Liver (tissue), 9 donors: ENCODE data around the gene WDR82. TPM values are rescaled to one million over a fixed set of nuclear protein-coding genes. Genes with fewer than 3 reads are reported as not detected.

Experiments used
- DNase-seq: peaks from one replicate; pipeline ENCODE4 v3.0.0-alpha.2; 2017; ENCODE audit warnings: low spot score
- H3K27ac ChIP-seq, 2 donors: one replicate each; pipeline ENCODE4 v1.7.0; 2013; ENCODE audit warnings: inconsistent platforms in 2 of 2, low read length in 2 of 2, control low read depth in 1 of 2, low read depth in 1 of 2, mild to moderate bottlenecking in 1 of 2
- H3K27me3 ChIP-seq, 4 donors: one replicate each; pipeline versions ENCODE4 v1.6.1 to v1.7.0; 2013; ENCODE audit warnings: low read length in 3 of 4, inconsistent platforms in 1 of 4, mild to moderate bottlenecking in 1 of 4, moderate library complexity in 1 of 4; ENCODE audit not compliant: control insufficient read depth in 4 of 4, insufficient read depth in 4 of 4
- H3K36me3 ChIP-seq, 4 donors: one replicate each; pipeline versions ENCODE4 v1.6.1 to v1.7.0; 2013; ENCODE audit warnings: low read length in 3 of 4, mild to moderate bottlenecking in 3 of 4, low read depth in 1 of 4, moderate library complexity in 1 of 4; ENCODE audit not compliant: control insufficient read depth in 4 of 4, insufficient read depth in 3 of 4
- H3K4me1 ChIP-seq, 4 donors: one replicate each; pipeline versions ENCODE4 v1.6.1 to v1.7.0; 2013; ENCODE audit warnings: low read length in 3 of 4, mild to moderate bottlenecking in 3 of 4, moderate library complexity in 1 of 4; ENCODE audit not compliant: control insufficient read depth in 4 of 4, insufficient read depth in 4 of 4
- H3K4me3 ChIP-seq, 3 donors: one replicate each; pipeline versions ENCODE4 v1.6.1 to v1.7.0; 2013; ENCODE audit warnings: low read length in 3 of 3, control low read depth in 1 of 3, low read depth in 1 of 3, mild to moderate bottlenecking in 1 of 3
- H3K9ac ChIP-seq, 2 donors: one replicate each; pipeline ENCODE4 v1.7.0; 2013; ENCODE audit warnings: low read length in 2 of 2, mild to moderate bottlenecking in 2 of 2, moderate library complexity in 2 of 2, control low read depth in 1 of 2, low read depth in 1 of 2
- H3K9me3 ChIP-seq, 4 donors: one replicate each; pipeline versions ENCODE4 v1.6.1 to v1.7.0; 2013; ENCODE audit warnings: low read length in 3 of 4; ENCODE audit not compliant: control insufficient read depth in 4 of 4
- CTCF ChIP-seq: fragments of 150-350 bp; IDR thresholded peaks from 2 replicates; pipeline ENCODE4 v1.5.1; 2017; ENCODE audit warnings: improper control_type of control experiment, low read depth, low read length; ENCODE audit not compliant: missing input control
- EGR1 ChIP-seq, 2 donors: IDR thresholded peaks; 2 replicates each; pipeline ENCODE4 v1.6.1; 2016 to 2018; ENCODE audit warnings: antibody characterized with exemption in 2 of 2, low read depth in 2 of 2
- FOXA1 ChIP-seq: IDR thresholded peaks from 2 replicates; pipeline ENCODE4 v1.6.1; 2016; ENCODE audit warnings: antibody characterized with exemption
- FOXA2 ChIP-seq: IDR thresholded peaks from 2 replicates; pipeline ENCODE4 v1.6.1; 2016; ENCODE audit warnings: antibody characterized with exemption
- GABPA ChIP-seq, 2 donors: IDR thresholded peaks in 1 of 2; conservative IDR thresholded peaks in 1 of 2; 2 replicates each; pipeline ENCODE4 v1.6.1; 2016; ENCODE audit warnings: antibody characterized with exemption in 2 of 2, mild to moderate bottlenecking in 1 of 2, moderate library complexity in 1 of 2
- HNF4A ChIP-seq, 2 donors: conservative IDR thresholded peaks; 2 replicates each; pipeline ENCODE4 v1.6.1; 2016; ENCODE audit warnings: antibody characterized with exemption in 2 of 2, mild to moderate bottlenecking in 2 of 2
- HNF4G ChIP-seq: IDR thresholded peaks from 2 replicates; pipeline ENCODE4 v1.6.1; 2016; ENCODE audit warnings: antibody characterized with exemption
- JUND ChIP-seq, 2 donors: IDR thresholded peaks; 2 replicates each; pipeline ENCODE4 v1.6.1; 2016; ENCODE audit warnings: antibody characterized with exemption in 2 of 2
- NR2F2 ChIP-seq: IDR thresholded peaks from 2 replicates; pipeline ENCODE4 v1.6.1; 2016; ENCODE audit warnings: antibody characterized with exemption
- RAD21 ChIP-seq, 2 donors: IDR thresholded peaks; 2 replicates each; pipeline ENCODE4 v1.6.1; 2016; ENCODE audit warnings: antibody characterized with exemption in 2 of 2, mild to moderate bottlenecking in 2 of 2
- REST ChIP-seq: IDR thresholded peaks from 2 replicates; pipeline ENCODE4 v1.6.1; 2016; ENCODE audit warnings: antibody characterized with exemption, mild to moderate bottlenecking
- RXRA ChIP-seq, 2 donors: IDR thresholded peaks; 2 replicates each; pipeline ENCODE4 v1.6.1; 2017 to 2018; ENCODE audit warnings: antibody characterized with exemption in 2 of 2, mild to moderate bottlenecking in 1 of 2
- SP1 ChIP-seq: IDR thresholded peaks from 2 replicates; pipeline ENCODE4 v1.6.1; 2018; ENCODE audit warnings: antibody characterized with exemption, mild to moderate bottlenecking
- TAF1 ChIP-seq: conservative IDR thresholded peaks from 2 replicates; pipeline ENCODE4 v1.6.1; 2016; ENCODE audit warnings: antibody characterized with exemption, mild to moderate bottlenecking
- YY1 ChIP-seq: IDR thresholded peaks from 2 replicates; pipeline ENCODE4 v1.6.1; 2016; ENCODE audit warnings: antibody characterized with exemption, mild to moderate bottlenecking
- WGBS: extraction: QIAGEN DNeasy Blood & Tissue Kit; methylation state at CpG from one replicate; pipeline ENCODE4 v1.1.7; 2013; 5-methylcytosine and 5-hydroxymethylcytosine counted together
- polyA plus RNA-seq, 2 donors: library from polyadenylated mRNA; stranded (reverse) in 1 of 2; unstranded in 1 of 2; fragments of 200-250 nt in 1 of 2; fragments of >200 nt in 1 of 2; fragmentation: Nextera tagmentation in 1 of 2; extraction: Ambion mirVana in 1 of 2; gene quantifications; one replicate each; pipeline versions ENCODE4 v1.2.1 to v1.2.3, GENCODE V29; 2013 to 2015
- total RNA-seq, 2 donors: library from RNA; depleted of rRNA; stranded (reverse); fragments of >200 nt; gene quantifications; one replicate each; pipeline ENCODE4 v1.2.3, GENCODE V29; 2014
- TF ChIP-seq, protein P1 (sequence below): IDR thresholded peaks from 2 replicates; pipeline ENCODE4 v1.6.1; 2016; ENCODE audit warnings: antibody characterized with exemption
- TF ChIP-seq, protein P2 (sequence below): IDR thresholded peaks from 2 replicates; pipeline ENCODE4 v1.6.1; 2016; ENCODE audit warnings: antibody characterized with exemption
- TF ChIP-seq, protein P3 (sequence below): IDR thresholded peaks from 2 replicates; pipeline ENCODE4 v1.6.1; 2016; ENCODE audit warnings: antibody characterized with exemption
- donor health status: healthy.
- donor health status: healthy.
- donor health status: healthy.
- donor health status: healthy.
- donor health status: healthy.

The WDR82 gene
- total and polyA plus RNA-seq, 4 donors, result 4.3 to 44.3 (median 25.5) TPM

- H3K4me1 ChIP-seq, result peaks cover 11 to 52% (median 29%) of the 10 kb centered on the region in 4 donors
- H3K27me3 ChIP-seq, result no peaks in the 10 kb centered on the region
- no peak overlapping the region for H3K9ac ChIP-seq
- no peak overlapping the region for H3K4me3 ChIP-seq
- no peaks in the 10 kb centered on the region for H3K9me3 ChIP-seq
- DNase-seq, result no peak
- peak overlapping the region; percentile 47 for H3K27ac ChIP-seq
- WGBS, result 100% methylated on average over 1 of the region's 1 CpG
- TF ChIP-seq TAF1 (no peak), HNF4A (conservative IDR thresholded peaks at IDR 0.05) (peak; percentile 24 to 51), REST (peak; percentile 12), GABPA (IDR thresholded peaks at IDR 0.05 in 1 of 2, conservative IDR thresholded peaks at IDR 0.05 in 1 of 2) (no peak), SP1 (peak; percentile 44), CTCF (no peak), FOXA2 (peak; percentile 39), YY1 (no peak), RAD21 (IDR thresholded peaks at IDR 0.05) (peak in 1 of 2 donors; percentile 17), RXRA (IDR thresholded peaks at IDR 0.05) (peak in 1 of 2 donors; percentile 43), NR2F2 (peak; percentile 17), JUND (IDR thresholded peaks at IDR 0.05) (peak in 1 of 2 donors; percentile 90), HNF4G (no peak), FOXA1 (no peak), EGR1 (IDR thresholded peaks at IDR 0.05; ENCODE audit: low read depth in 2 of 2) (no peak)
- TF ChIP-seq, protein P1, sequence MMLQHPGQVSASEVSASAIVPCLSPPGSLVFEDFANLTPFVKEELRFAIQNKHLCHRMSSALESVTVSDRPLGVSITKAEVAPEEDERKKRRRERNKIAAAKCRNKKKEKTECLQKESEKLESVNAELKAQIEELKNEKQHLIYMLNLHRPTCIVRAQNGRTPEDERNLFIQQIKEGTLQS, result peak; percentile 76
- TF ChIP-seq, protein P2, sequence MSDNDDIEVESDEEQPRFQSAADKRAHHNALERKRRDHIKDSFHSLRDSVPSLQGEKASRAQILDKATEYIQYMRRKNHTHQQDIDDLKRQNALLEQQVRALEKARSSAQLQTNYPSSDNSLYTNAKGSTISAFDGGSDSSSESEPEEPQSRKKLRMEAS, result no peak
- TF ChIP-seq, protein P3, sequence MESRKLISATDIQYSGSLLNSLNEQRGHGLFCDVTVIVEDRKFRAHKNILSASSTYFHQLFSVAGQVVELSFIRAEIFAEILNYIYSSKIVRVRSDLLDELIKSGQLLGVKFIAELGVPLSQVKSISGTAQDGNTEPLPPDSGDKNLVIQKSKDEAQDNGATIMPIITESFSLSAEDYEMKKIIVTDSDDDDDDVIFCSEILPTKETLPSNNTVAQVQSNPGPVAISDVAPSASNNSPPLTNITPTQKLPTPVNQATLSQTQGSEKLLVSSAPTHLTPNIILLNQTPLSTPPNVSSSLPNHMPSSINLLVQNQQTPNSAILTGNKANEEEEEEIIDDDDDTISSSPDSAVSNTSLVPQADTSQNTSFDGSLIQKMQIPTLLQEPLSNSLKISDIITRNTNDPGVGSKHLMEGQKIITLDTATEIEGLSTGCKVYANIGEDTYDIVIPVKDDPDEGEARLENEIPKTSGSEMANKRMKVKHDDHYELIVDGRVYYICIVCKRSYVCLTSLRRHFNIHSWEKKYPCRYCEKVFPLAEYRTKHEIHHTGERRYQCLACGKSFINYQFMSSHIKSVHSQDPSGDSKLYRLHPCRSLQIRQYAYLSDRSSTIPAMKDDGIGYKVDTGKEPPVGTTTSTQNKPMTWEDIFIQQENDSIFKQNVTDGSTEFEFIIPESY, result no peak
- H3K36me3 ChIP-seq, result no peaks in the 10 kb centered on the region
Measured at GRCh38 chr3:52240059-52240885, 38.2 kb downstream of the WDR82 start.
